Stimulated activated naive CD8-positive, alpha-beta T cell treated with anti-CD3 and anti-CD28 coated beads, Interleukin-15, amount 100 ng/mL, for 72 hours (primary cell): ENCODE results near the gene FYN.

Experiments used
- ATAC-seq: fragments of 150-1000 bp; cut with Tn5 transposase; 2 replicates; pipeline ENCODE4 v1.10.0; 2021; ENCODE audit warnings: mild to moderate bottlenecking, moderate library complexity
- DNase-seq, 2 donors: peaks; one replicate each; pipeline ENCODE4 v3.0.0; 2021 to 2022
- H3K27ac Mint-ChIP-seq, 2 donors: one replicate each; pipeline ENCODE4 v1.8.0; 2022; ENCODE audit warnings: mild to moderate bottlenecking in 2 of 2, mixed read lengths in 2 of 2, moderate library complexity in 2 of 2
- H3K27me3 Mint-ChIP-seq: one replicate; pipeline ENCODE4 v1.8.0; 2022; ENCODE audit warnings: mixed read lengths
- H3K4me1 Mint-ChIP-seq: one replicate; pipeline ENCODE4 v1.8.0; 2022; ENCODE audit warnings: mild to moderate bottlenecking, mixed read lengths
- H3K4me3 Mint-ChIP-seq, 2 donors: one replicate each; pipeline ENCODE4 v1.8.0; 2022; ENCODE audit warnings: mild to moderate bottlenecking in 2 of 2, mixed read lengths in 2 of 2, moderate library complexity in 1 of 2
- H3K9me3 Mint-ChIP-seq, 2 donors: one replicate each; pipeline ENCODE4 v1.8.0; 2022; ENCODE audit warnings: mixed read lengths in 2 of 2

Gene FYN

GRCh38 chr6:111623046-111623718 lies 250.1 kb downstream of the FYN start:
- Mint-ChIP-seq H3K27me3 (peaks cover 16% of the 10 kb centered on the region), H3K4me3 (no peak overlapping the region), H3K4me1 (peaks cover 12% of the 10 kb centered on the region), H3K9me3 (no peaks in the 10 kb centered on the region), H3K27ac (no peak overlapping the region)
- ATAC-seq (no peak), DNase-seq (no peak)

DNA sequence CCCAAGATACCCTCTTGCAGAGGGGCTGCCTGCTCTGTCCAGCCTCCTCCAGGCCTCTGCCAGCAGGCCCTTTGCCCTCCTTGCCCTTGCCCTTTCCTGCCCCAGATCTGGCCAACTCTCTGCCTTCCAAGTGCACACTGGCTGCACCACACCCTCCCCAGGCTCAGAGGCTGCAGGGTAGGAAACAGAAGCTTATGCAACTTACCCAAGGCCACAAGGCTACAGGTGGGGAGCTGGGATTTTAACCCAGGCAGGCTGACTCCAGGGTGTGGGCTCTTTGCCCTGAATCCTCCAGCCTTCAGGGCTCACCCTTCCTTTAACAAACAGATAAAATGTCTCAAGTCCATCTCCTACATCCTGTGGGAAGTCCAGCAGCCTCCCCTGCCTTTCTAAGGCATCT lies 253.1 kb downstream of the FYN start:
- ATAC-seq: no peak
- no peaks in the 10 kb centered on the region for H3K9me3 Mint-ChIP-seq
- H3K27ac Mint-ChIP-seq: no peak overlapping the region
- peaks cover 22% of the 10 kb centered on the region for H3K27me3 Mint-ChIP-seq
- peaks cover under 1% of the 10 kb centered on the region for H3K4me1 Mint-ChIP-seq
- no peak for DNase-seq
- H3K4me3 Mint-ChIP-seq: no peak overlapping the region

DNA sequence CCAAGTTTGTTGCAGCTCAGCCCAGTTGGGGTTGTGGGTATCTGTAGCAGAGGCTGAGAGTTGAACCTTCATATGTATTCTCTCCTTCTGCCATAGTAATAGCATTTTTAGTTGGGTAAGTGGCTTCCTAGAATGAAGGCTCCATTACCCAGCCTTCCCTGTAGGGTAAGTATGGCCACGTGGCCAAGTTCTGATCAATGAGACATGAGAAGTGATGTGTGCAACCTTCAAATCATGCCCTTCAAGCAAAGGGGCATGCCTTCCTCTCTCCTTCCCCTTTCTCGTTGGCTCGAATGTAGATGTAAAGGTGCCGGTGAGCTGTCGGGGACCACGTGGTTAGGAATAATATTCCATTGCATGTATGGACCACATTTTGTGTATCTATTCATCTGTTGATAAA lies 254.8 kb downstream of the FYN start:
- H3K9me3 Mint-ChIP-seq: no peaks in the 10 kb centered on the region
- H3K4me1 Mint-ChIP-seq: no peaks in the 10 kb centered on the region
- H3K27ac Mint-ChIP-seq: no peak overlapping the region
- no peak overlapping the region for H3K4me3 Mint-ChIP-seq
- H3K27me3 Mint-ChIP-seq: peaks cover 36% of the 10 kb centered on the region
- DNase-seq (no peak), ATAC-seq (no peak)

- Mint-ChIP-seq H3K9me3 (peaks cover 0 to 6% of the 10 kb centered on the region in 2 donors), H3K4me1 (no peaks in the 10 kb centered on the region), H3K27me3 (peaks cover 36% of the 10 kb centered on the region), H3K4me3 (no peak overlapping the region), H3K27ac (no peak overlapping the region)
- no peak for ATAC-seq
- no peak for DNase-seq
Measured at GRCh38 chr6:111617149-111617548, 256.1 kb downstream of the FYN start.

DNA sequence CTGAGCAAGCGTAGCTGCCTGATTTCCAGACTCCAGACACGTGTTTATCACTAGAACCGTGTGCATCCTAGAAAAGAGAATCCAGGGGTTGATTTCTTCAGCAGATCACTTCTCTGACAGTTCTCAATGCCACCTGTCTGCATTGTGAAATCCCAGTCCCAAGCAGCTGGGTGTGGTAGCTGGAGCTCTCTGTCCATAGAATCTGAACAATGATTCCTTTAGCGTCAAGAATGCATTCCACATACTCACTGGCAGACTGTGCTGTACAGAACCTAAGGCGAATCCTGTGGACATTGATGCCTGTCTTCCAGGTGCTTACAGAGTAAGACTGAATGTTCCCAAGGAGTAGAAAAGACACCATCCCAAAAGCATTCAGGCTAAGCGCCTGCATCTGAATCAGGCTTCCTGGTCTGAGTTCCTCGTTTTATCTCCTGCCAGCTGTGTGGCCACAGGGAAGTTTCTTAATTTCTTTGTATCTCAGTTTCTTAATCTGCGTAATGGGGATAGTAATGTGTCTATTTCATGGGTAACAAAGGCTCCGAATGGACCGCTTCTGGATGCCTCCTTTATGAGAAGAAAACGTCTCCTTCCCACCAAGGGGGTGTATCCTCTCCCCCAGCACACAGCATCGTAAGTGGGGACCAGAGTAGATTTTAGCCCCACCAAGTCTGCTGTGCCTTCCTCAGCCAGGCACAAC lies 257.2 kb downstream of the FYN start:
- no peak overlapping the region for H3K4me3 Mint-ChIP-seq
- H3K27me3 Mint-ChIP-seq: peaks cover 36% of the 10 kb centered on the region
- no peaks in the 10 kb centered on the region for H3K4me1 Mint-ChIP-seq
- DNase-seq (no peak), ATAC-seq (no peak)
- H3K9me3 Mint-ChIP-seq: peaks cover 0 to 12% of the 10 kb centered on the region in 2 donors
- H3K27ac Mint-ChIP-seq: no peak overlapping the region

- peaks cover 31% of the 10 kb centered on the region for H3K27me3 Mint-ChIP-seq
- H3K9me3 Mint-ChIP-seq: peaks cover 0 to 14% of the 10 kb centered on the region in 2 donors
- H3K27ac Mint-ChIP-seq: no peak overlapping the region
- ATAC-seq (no peak), DNase-seq (no peak)
- H3K4me1 Mint-ChIP-seq: no peaks in the 10 kb centered on the region
- H3K4me3 Mint-ChIP-seq: no peak overlapping the region
Measured at GRCh38 chr6:111614833-111615582, 258.2 kb downstream of the FYN start.

GRCh38 chr6:111612379-111612778 lies 260.9 kb downstream of the FYN start:
- DNase-seq: no peak
- no peak for ATAC-seq
- H3K27me3 Mint-ChIP-seq: peaks cover 20% of the 10 kb centered on the region
- H3K4me1 Mint-ChIP-seq: no peaks in the 10 kb centered on the region
- H3K27ac Mint-ChIP-seq: no peak overlapping the region
- no peak overlapping the region for H3K4me3 Mint-ChIP-seq
- peaks cover 0 to 14% of the 10 kb centered on the region in 2 donors for H3K9me3 Mint-ChIP-seq

DNA sequence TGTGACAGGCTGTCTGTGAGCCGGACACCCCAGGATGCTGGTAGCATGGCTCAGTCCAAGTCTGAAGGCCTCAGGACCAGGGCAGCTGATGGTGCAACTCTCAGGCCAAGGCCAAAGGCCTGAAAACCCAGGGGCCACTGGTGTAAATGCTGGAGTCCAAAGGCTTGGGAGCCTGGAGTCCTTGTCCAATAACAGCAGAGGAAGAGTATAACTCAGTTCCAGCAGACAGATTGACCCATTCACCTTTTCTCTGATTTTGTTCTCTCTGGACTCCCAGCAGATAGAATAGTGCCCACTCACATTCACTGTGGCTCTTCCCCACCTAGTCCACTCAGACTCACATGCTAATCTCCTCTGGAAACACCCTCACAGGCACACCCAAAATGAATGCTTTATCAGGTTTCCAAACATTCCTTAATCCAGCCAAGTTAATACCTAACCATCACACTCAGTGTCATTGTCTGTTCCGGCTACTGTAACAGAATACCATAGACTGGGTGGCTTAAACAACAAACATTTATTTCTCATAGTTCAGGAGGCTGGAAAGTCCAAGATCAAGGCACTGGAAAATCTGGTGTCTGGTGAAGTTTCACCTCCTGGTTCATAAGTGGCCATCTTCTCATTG lies 262.6 kb downstream of the FYN start:
- H3K4me3 Mint-ChIP-seq: no peak overlapping the region
- H3K27ac Mint-ChIP-seq: peak overlapping the region in 1 of 2 donors; percentile 56
- H3K9me3 Mint-ChIP-seq: peaks cover 0 to 14% of the 10 kb centered on the region in 2 donors
- ATAC-seq: no peak
- DNase-seq: no peak
- H3K4me1 Mint-ChIP-seq: no peaks in the 10 kb centered on the region
- H3K27me3 Mint-ChIP-seq: peaks cover 19% of the 10 kb centered on the region
